ENCODE results near the gene HOXB2.

- TF ChIP-seq CTCF (IDR thresholded peaks at IDR 0.05) = no peak
- no peak for TF ChIP-seq EZH2 (IDR thresholded peaks at IDR 0.05; ENCODE audit: borderline replicate concordance, insufficient read depth, low read depth, low read length, poor library complexity, severe bottlenecking)
Observed at GRCh38 chr17:48546924-48547807, 2.3 kb upstream of the HOXB2 start.
